ENCODE data around the gene TK1. TPM values are rescaled to one million over a fixed set of nuclear protein-coding genes. Genes with fewer than 3 reads are reported as not detected.

The TK1 gene
- total and polyA plus RNA-seq, 2 donors (not counting 1 experiment from before 2014, with no cell fraction given), result 2.2 to 3.8 TPM

- peak; percentile 55 for DNase-seq
- Mint-ChIP-seq H3K27me3 (no peaks in the 10 kb centered on the region), H3K4me1 (peaks cover 84% of the 10 kb centered on the region), H3K9me3 (ENCODE audit: insufficient read depth) (no peaks in the 10 kb centered on the region), H3K4me3 (peak overlapping the region; percentile 39), H3K27ac (peak overlapping the region; percentile 82)
- Histone ChIP-seq H3K4me2 (replicated peaks; ENCODE audit: low read depth, low read length, poor library complexity, severe bottlenecking) (peak overlapping the region; percentile 27), H3K9ac (ENCODE audit: low read length) (no peak overlapping the region), H3K27ac (ENCODE audit: low read length in 2 of 2) (peak overlapping the region; percentile 44 to 57), H3K36me3 (replicated peaks in 1 of 2; ENCODE audit: control extremely low read depth in 1 of 2, control insufficient read depth in 1 of 2, extremely low read depth in 1 of 2, insufficient read depth in 2 of 2, low read length in 1 of 2) (peaks cover 0 to 34% of the 10 kb centered on the region in 2 experiments), H3K4me3 (ENCODE audit: control extremely low read depth in 1 of 5, extremely low read depth in 1 of 5, insufficient read depth in 1 of 5, low read depth in 2 of 5, low read length in 4 of 5) (no peak overlapping the region), H2AFZ (ENCODE audit: insufficient read depth, low read depth, low read length, poor library complexity, severe bottlenecking) (no peak overlapping the region), H3K4me1 (ENCODE audit: control insufficient read depth in 2 of 2, insufficient read depth in 2 of 2, low read length in 2 of 2) (peaks cover 82 to 95% of the 10 kb centered on the region in 2 donors), H3K9me3 (ENCODE audit: control extremely low read depth in 1 of 3, control insufficient read depth in 2 of 3, insufficient read depth in 1 of 3, low read length in 2 of 3) (peaks cover 0 to 10% (median 0%) of the 10 kb centered on the region in 3 donors), H3K79me2 (ENCODE audit: control insufficient read depth, insufficient read depth, low read length) (peaks cover 19% of the 10 kb centered on the region), H3K27me3 (replicated peaks in 1 of 4; ENCODE audit: control extremely low read depth in 1 of 4, control insufficient read depth in 3 of 4, insufficient read depth in 4 of 4, low read length in 3 of 4) (no peaks in the 10 kb centered on the region), H4K20me1 (ENCODE audit: control insufficient read depth, insufficient read depth, low read length, poor library complexity, severe bottlenecking) (peaks cover 18% of the 10 kb centered on the region)
- no peak for ATAC-seq (ENCODE audit: low read depth)
- WGBS (ENCODE audit: insufficient coverage), result 73% methylated on average over 12 of the region's 16 CpGs
- intact Hi-C loops (cut with micrococcal nuclease), result no loop called here
- CTCF ChIA-PET, result interaction anchor here (0.8 to 14.1 kb wide), 5 partner anchors 10 to 109 kb away, joined by 3 to 357 read pairs (median 4); partner anchors contain the start of genes SYNGR2 and TK1
- no peak for TF ChIP-seq EZH2 (IDR thresholded peaks at IDR 0.05; ENCODE audit: borderline replicate concordance, insufficient read depth, low read depth, low read length, poor library complexity, severe bottlenecking)
- no peak for TF ChIP-seq CTCF (IDR thresholded peaks at IDR 0.05)
- POLR2A ChIA-PET, result interaction anchor here (0.7 to 22.6 kb wide), 8 partner anchors 7 to 33 kb away, joined by 3 to 432 read pairs (median 6); partner anchors contain the start of genes SYNGR2, TMC6 and TMC8
These were observed 44.6 kb downstream of the TK1 start for GRCh38 chr17:78142119-78142861.
